Measurements from ENCODE around the gene SAMD4B. TPM values are rescaled to one million over a fixed set of nuclear protein-coding genes. Genes with fewer than 3 reads are reported as not detected.

Gene SAMD4B
- polyA plus RNA-seq, 4 donors, result 106 to 136 (median 107) TPM

DNA sequence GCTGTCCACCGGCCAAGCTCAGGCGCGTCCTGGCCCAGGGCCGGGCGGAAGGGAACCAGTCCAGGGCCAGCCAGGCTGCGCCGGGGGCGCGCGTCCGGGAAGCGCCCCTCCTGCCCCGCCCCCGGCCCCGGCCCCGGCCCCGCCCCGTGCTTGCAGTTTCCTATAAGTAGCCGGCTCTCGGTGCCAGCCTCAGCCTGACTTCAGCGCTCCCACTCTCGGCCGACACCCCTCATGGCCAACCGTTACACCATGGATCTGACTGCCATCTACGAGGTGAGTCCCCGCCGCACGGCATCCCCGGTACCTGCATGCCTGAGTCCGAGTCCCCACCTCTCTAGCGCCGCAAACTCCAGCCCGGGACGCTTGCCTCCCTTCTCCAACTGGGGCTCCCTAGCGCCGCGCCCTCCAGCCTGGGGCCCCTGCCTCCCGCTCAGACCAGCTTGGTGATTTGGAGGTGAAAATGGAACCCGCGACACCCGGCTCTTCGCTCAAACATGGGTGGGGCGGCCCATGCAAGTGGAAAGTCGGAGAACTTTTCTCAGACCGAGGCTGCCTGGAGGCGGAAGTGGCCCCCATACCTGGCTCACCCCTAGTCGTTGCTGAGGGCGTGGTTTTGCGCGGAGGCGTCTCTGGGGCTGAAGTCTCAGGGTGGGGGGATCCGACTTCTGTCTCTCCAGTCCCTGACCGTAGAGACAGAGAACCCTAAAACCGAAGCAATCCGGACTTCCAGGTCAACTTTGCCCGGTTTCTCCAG lies 64.6 kb downstream of the SAMD4B start, which contains the start of gene ZFP36:
TSS of gene ZFP36 (plus strand) at position 192 of the 754 bp plus-strand sequence. CDS start at position 250, 58 bp downstream.
- peak in 1 of 4 donors; percentile 56 for DNase-seq (ENCODE audit: low read depth in 4 of 4, low spot score in 3 of 4)

- DNase-seq (ENCODE audit: low read depth in 4 of 4, low spot score in 3 of 4), result no peak
These were observed 65.1 kb downstream of the SAMD4B start for GRCh38 chr19:39407410-39407659.

- no peak for DNase-seq (ENCODE audit: low read depth in 4 of 4, low spot score in 3 of 4)
These were observed 65.6 kb downstream of the SAMD4B start for GRCh38 chr19:39407660-39408391.

GRCh38 chr19:39408392-39409207 lies 66.4 kb downstream of the SAMD4B start:
- DNase-seq (ENCODE audit: low read depth in 4 of 4, low spot score in 3 of 4), result no peak

DNA sequence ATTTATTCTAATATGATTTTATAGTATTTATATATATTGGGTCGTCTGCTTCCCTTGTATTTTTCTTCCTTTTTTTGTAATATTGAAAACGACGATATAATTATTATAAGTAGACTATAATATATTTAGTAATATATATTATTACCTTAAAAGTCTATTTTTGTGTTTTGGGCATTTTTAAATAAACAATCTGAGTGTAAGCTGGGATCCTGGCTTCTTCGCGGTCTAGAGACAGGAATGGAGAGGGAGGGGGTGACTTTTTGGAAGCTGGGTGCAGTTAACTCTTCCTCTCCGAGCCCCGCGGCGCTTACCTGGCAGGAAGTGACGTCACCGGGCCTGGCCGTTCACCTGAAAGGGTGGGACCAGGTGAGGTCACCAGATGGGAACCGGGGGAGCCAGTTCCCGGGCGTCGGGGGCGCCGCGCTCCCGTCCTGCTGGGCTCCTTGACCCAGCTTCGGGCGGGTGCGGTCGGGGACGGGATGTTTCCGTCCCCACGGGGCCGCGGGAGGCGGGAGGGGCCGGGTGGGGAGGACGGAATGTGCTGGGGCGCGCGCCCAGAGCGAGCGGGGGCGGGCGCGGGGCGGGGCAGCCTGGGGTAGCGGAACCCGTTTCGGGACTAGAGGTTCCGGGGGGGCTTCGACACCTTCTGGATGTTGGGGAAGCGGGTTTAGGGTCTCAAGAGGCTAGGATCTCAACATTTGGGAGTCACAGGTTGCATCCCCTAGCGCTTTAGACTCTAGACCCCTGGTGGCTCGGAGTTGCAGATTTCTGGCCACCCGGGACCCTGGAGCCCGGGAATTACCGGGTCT lies 67.2 kb downstream of the SAMD4B start:
- peak in 1 of 4 donors; percentile 52 for DNase-seq (ENCODE audit: low read depth in 4 of 4, low spot score in 3 of 4)

- DNase-seq (ENCODE audit: low read depth in 4 of 4, low spot score in 3 of 4), result no peak
These were observed 68.0 kb downstream of the SAMD4B start for GRCh38 chr19:39410017-39410830.

DNA sequence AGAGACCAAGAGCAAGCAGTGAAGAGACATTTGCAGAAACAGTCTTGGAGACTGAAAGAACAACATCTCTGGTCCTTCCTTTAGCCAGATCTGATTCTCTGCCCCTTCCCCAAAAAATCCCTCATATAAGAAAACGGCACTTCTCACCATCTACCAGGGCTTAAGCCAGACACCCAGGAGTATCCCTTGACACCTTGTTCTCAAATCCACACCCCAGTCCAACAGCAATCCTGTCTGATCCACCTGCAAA lies 68.5 kb downstream of the SAMD4B start:
- DNase-seq (ENCODE audit: low read depth in 4 of 4, low spot score in 3 of 4), result no peak

DNA sequence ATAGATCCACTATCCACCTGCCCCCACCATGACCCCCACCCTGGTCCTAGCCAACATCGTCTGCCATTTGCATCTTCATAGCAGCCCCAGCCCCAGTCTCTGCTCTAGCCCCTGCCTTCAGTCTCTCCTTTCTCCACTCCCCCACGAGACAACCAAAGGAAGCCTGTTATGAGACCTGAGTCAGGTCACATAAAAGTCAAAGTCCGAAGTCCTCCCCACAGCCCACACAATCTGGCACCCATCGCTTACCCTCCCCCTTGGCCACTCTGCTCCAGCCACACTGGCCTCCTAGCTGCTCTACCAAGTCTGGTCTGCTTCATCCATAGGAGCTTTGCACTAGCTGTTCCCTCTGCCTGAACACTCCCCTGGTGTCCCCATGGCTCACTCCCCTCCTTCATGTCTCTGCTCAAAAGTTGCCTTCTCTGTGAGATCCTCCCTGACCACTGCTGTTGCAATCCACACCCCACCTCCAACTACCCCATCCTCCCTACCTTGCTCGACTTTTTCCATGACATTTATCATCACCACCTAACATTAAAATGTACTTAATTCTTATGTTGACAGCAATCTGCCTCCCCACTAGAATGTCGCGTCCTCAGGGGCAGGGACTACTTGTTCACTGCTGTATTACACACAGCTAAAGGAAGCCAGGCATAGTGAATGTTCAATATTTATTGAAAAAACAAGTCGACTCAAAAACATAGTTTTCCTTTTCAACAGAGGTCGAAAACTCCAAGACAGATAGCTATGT lies 69.0 kb downstream of the SAMD4B start:
- DNase-seq (ENCODE audit: low read depth in 4 of 4, low spot score in 3 of 4), result no peak

- DNase-seq (ENCODE audit: low read depth in 4 of 4, low spot score in 3 of 4), result peak in 3 of 4 donors; percentile 73 to 82 (median 81)
These were observed 69.5 kb downstream of the SAMD4B start for GRCh38 chr19:39411832-39412099.

DNA sequence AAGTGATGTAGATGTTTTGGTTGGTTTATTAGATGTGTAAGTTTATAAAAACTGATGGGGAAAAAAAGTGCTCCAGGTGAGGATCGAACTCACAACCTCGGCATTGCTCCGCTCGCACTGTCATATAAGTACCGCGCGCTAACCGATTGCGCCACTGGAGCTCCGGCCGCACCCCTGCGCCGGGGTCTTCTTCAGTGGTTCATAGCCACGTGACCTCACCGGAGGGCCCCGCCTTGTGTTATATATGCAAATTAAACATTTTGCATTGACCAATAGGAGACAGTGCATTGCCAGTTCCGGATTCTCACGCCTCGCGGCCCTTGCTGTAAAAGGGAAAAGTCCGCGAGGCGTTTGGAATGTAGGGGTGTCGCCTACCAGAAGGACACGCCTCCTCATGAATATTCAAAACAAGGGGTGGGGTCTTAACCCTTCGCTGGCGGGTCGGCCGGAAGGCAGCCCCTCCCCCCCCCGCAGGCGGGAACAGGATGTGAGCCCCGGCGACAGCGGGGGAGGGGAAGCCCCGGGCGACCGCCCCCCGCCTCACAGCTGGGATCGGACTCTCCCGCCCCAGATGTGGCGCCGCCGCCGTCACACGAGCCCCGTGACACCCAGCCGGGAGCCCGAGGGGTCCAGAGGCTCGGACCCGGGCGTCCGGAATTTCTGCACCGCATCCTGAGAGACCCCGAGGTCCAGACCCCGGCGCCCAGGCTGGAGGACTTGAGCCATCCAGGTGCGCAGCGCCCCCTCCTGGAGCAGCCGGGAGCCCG lies 70.1 kb downstream of the SAMD4B start, which contains the start of gene PLEKHG2:
TSS of gene PLEKHG2 (plus strand) at position 570 of the 767 bp plus-strand sequence. CDS start 1,418 bp downstream, outside the sequence.
- DNase-seq (ENCODE audit: low read depth in 4 of 4, low spot score in 3 of 4), result peak in 3 of 4 donors; percentile 97 to 99 (median 99)

GRCh38 chr19:39412867-39413271 lies 70.6 kb downstream of the SAMD4B start:
- DNase-seq (ENCODE audit: low read depth in 4 of 4, low spot score in 3 of 4), result peak in 1 of 4 donors; percentile 57

DNA sequence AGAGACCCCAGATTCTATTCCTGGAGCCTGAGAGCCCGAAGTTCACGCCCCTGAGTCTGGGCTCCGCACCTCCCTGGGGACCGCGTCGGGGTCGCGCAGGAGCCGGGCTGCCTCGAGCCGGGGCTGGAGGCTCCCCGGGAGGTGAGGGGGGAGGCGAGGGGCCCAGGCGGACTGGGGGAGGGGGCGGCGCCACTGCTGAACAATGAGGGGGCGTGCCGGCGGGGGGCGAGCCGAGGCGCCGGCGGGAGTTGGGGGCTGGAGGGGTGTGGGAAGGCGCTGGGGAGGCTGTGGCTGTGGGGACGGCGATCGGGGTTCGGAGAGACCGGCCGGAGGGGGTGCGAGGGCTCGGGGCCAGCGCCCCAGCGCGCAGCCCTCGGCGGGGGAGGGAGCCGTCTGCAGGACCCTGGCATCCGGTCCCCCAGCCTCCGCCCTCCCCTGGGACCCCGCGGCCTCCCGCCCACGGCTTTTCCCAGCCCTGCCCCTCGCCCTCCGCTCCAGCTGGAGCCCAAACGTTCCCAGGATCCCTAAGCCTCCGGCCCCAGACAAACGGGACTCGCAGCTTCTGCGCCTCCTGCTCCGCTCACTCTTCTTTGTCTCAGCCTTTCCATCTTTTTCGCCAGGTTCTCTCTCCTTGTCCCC lies 71.2 kb downstream of the SAMD4B start:
- DNase-seq (ENCODE audit: low read depth in 4 of 4, low spot score in 3 of 4), result peak in 1 of 4 donors; percentile 59

DNA sequence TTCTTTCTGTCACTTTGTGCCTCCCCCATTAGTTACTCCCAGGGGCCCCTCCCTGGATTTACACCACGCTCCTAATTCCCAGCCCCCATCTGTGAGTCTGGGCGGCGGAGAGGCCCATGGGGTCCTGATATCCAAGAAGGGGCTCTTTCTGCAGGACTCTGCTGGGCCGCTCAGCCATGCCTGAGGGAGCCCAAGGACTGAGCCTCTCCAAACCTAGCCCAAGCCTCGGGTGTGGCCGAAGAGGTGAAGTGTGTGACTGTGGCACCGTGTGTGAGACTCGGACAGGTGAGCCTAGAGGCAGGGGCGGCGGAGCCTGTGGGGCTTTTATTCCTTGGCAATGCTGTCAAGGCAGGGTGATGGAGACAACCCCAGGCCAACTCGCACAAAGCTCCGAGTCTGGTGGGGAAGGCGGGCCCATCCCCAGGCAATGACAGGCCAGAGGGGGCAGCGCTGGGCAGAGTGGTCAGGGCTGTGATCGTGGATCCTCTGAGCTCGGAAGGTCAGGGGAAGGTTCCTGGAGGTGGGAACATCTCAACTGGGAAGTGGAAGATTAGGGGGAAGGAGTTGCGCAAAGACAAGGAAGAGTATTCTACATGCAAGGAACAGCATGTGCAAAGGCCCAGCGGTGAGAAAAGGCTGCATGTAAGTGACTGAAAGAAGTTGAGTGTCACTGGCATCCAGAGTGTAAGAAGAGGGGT lies 71.8 kb downstream of the SAMD4B start:
- DNase-seq (ENCODE audit: low read depth in 4 of 4, low spot score in 3 of 4), result no peak

DNA sequence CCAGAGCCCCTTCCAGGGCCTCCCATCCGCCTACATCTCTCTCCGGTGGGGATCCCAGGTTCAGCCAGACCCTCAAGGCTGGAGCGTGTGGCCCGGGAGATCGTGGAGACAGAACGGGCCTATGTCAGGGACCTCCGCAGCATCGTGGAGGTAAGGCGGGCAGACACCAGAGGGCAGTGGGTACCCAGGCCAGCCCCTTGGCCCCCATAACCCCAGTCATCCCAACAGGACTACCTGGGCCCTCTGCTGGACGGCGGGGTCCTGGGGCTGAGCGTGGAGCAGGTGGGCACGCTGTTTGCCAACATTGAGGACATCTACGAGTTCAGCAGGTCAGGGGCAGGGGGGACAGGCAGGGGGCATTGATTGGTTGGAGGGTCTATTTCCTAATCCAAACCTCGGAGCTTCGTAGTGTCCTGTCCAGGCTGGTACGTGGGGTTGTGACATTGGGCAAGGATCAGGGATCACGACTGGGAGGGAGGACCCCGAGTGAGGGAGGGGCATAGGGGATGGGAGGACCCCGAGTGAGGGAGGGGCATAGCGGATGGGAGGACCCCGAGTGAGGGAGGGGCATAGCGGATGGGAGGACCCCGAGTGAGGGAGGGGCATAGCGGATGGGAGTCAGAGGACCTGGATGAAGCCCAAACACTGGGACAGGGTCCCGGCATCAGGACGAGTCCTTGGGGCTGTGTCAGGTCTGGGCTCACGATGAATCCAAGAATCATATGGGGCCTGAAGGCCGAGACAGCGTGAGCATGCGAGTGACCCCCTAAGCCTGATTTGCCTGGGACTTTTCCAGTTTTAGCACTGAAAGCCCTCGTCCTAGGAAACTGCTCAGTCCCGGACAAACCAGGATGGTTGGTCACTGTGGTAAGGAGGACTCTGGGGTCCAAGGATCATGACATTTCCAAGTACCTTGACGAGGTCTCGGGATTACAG lies 73.2 kb downstream of the SAMD4B start:
- DNase-seq (ENCODE audit: low read depth in 4 of 4, low spot score in 3 of 4), result no peak

GRCh38 chr19:39416152-39417120 lies 74.2 kb downstream of the SAMD4B start:
- no peak for DNase-seq (ENCODE audit: low read depth in 4 of 4, low spot score in 3 of 4)
